Stimulated activated CD4-positive, alpha-beta T cell treated with anti-CD3 and anti-CD28 coated beads, Interleukin-2, amount 100 ng/mL, for 48 hours (primary cell): ENCODE data around the gene DARS1.

Experiments
- DNase-seq, 2 donors: peaks; one replicate each; pipeline ENCODE4 v3.0.0-alpha.2; 2020

The DARS1 gene

DNA sequence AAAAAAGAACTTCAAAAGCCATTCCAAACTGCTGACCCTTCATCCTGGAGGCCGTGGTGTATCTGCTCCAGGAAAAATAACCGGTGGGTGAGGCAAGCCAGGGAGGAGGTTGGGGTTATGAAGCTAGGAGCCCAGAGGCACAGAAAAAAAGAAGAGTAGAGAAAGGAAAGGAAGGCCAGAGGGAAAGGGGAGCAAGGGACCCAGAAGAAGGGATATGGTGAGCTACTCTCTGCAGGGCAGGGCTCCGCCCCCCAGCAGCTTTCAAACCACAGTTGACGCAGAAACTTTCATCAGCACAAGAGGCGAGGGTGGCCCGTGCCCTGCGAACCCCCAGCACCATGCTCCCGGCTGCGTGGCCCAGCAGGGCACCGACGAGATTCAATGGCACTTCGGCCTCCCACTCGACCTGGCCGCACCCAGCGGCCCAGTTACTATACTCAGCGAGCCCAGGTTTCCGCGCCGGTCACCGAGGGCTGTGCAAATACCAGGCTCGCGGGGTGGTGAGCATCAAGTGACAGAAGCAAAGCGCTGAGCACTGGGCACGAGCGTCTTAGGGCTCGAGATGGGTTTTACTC is 109.8 kb downstream of the DARS1 start:
- peak; percentile 63 to 66 for DNase-seq

DNA sequence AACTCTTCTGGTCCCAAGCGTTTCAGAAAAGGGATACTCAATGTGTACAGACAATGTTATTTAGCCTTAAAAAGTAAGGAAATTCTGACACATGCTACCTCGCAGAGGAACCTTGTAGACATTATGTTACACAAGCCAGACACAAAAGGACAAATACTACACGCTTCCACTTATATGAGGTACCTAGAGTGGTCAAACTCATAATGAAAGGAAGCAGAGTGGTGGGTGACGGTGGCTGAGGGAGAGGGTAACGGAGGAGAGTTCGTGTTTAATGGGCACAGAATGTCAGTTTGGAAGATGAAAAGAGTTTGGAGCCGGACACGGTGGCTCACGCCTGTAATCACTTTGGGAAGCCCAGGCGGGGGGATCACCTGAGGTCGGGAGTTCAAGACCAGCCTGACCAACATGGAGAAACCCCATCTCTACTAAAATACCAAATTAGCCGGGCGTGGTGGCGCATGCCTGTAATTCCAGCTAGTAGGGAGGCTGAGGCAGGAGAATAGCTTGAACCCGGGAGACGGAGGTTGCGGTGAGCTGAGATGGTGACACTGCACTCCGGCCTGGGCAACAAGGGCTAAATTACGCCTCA is 110.6 kb downstream of the DARS1 start:
- no peak for DNase-seq

DNA sequence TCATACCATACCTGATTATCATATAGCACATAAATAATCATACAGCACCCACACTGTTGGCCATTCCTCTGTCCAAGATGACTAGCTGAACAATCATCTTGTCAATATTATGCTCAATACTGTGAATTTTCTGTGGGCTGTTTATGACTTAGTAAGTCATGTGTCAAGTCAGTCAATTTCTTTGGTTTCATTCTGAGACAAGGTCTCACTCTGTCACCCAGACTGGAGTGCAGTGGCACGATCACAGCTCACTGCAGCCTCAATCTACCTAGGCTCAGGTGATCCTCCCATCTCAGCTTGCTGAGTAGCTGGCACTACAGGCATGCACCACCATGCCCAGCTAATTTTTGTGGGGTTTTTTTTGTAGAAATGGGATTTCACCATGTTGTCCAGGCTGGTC is 114.9 kb downstream of the DARS1 start:
- DNase-seq = no peak

DNA sequence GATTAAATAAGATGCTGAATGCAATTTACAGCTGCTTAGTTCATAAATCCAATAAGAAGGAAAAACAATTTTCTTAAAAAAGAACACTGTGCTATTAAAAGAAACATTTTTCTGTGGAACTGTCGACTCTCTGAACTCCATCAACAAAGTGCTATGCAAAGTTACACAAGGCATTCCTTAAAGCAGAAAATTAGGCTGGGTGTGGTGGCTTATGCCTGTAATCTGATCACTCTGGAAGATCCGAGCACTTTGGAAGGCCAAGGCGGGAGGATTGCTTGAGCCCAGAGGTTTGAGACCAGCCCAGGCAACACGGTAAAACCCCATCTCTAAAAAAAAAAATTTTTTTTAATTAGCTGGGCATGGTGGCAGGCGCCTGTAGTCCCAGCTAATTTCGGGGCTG is 122.2 kb downstream of the DARS1 start:
- DNase-seq = no peak

DNA sequence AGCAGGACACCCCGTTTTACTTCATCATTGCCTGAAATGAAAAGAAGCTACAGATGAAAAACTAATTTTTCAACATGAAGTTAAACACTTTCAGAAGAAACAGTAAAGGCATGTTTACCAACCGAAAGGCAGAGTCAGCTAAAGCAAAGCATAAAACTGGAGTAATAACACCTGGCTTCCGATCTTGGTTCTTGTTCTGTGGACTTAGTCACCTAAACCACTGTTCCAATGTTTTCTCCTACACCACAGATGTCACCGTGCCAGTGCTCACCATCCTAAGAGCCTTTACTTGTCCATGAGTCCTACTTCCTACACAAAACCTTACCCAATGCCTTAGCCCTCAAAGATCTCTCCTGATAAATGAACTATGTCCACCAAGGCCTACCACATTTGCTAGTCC is 122.7 kb downstream of the DARS1 start:
- no peak for DNase-seq
